ENCODE results near the gene NSUN4.

- no peak for TF ChIP-seq OTX1 (CRISPR knock-in tag; IDR thresholded peaks at IDR 0.05)
- no peak for TF ChIP-seq EZH2 (IDR thresholded peaks at IDR 0.05; ENCODE audit: borderline replicate concordance, low read depth, low read length)
- TF ChIP-seq BACH1 (tag; IDR thresholded peaks at IDR 0.05), result no peak
- no peak for TF ChIP-seq SMC3 (conservative IDR thresholded peaks at IDR 0.05; ENCODE audit: insufficient read depth, low read depth, low read length)
- TF ChIP-seq CTCF (IDR thresholded peaks at IDR 0.05 in 2 of 3, conservative IDR thresholded peaks at IDR 0.05 in 1 of 3; ENCODE audit: insufficient read depth in 2 of 3, low read depth in 1 of 3, low read length in 3 of 3), result no peak
- no peak for TF ChIP-seq ZNF140 (CRISPR knock-in tag; IDR thresholded peaks at IDR 0.05)
- TF ChIP-seq ZNF398 (CRISPR knock-in tag; IDR thresholded peaks at IDR 0.05), result no peak
- TF ChIP-seq POLR2A (conservative IDR thresholded peaks at IDR 0.05), result no peak
- TF ChIP-seq LEF1 (IDR thresholded peaks at IDR 0.05), result no peak
Measured at GRCh38 chr1:46309401-46310159, 31.0 kb upstream of the NSUN4 start.
